ENCODE results near the gene SOX3. TPM values are rescaled to one million over a fixed set of nuclear protein-coding genes. Genes with fewer than 3 reads are reported as not detected.

SOX3 gene
- total and polyA plus RNA-seq, 2 experiments from 2014 or later = 0.42 TPM; not detected in 1

GRCh38 chrX:140503238-140503601 is 1.6 kb downstream of the SOX3 start:
- Histone ChIP-seq H3K27ac (no peak overlapping the region), H3K4me3 (peak overlapping the region; percentile 33), H3K9me3 (ENCODE audit: low read depth) (no peaks in the 10 kb centered on the region), H3K36me3 (no peaks in the 10 kb centered on the region), H3K4me1 (ENCODE audit: low read depth) (no peaks in the 10 kb centered on the region), H3K27me3 (peaks cover 99% of the 10 kb centered on the region)
- DNase-seq (ENCODE audit: low read depth in 1 of 2, low spot score in 1 of 2) = no peak
- no peak for TF ChIP-seq CTCF (IDR thresholded peaks at IDR 0.05; ENCODE audit: low read depth, low read length)

GRCh38 chrX:140502491-140503237 is 2.2 kb downstream of the SOX3 start:
- no peak for TF ChIP-seq CTCF (IDR thresholded peaks at IDR 0.05; ENCODE audit: low read depth, low read length)
- H3K27me3 ChIP-seq = peaks cover 99% of the 10 kb centered on the region

GRCh38 chrX:140501940-140502468 is 2.9 kb downstream of the SOX3 start:
- Histone ChIP-seq H3K4me3 (peak overlapping the region; percentile 2), H3K27ac (no peak overlapping the region), H3K9me3 (ENCODE audit: low read depth) (no peaks in the 10 kb centered on the region), H3K27me3 (peaks cover 99% of the 10 kb centered on the region), H3K4me1 (ENCODE audit: low read depth) (no peaks in the 10 kb centered on the region), H3K36me3 (no peaks in the 10 kb centered on the region)
- DNase-seq (ENCODE audit: low read depth in 1 of 2, low spot score in 1 of 2) = no peak
- no peak for TF ChIP-seq CTCF (IDR thresholded peaks at IDR 0.05; ENCODE audit: low read depth, low read length)

More at GRCh38 chrX:140502491-140503237, 2.2 kb downstream of the SOX3 start:
- Histone ChIP-seq H3K4me1 (ENCODE audit: low read depth) (no peaks in the 10 kb centered on the region), H3K4me3 (peak overlapping the region; percentile 2), H3K9me3 (ENCODE audit: low read depth) (no peaks in the 10 kb centered on the region), H3K27ac (no peak overlapping the region), H3K36me3 (no peaks in the 10 kb centered on the region)
- peak in 1 of 2 donors; percentile 38 for DNase-seq (ENCODE audit: low read depth in 1 of 2, low spot score in 1 of 2)

GRCh38 chrX:140501321-140501720 is 3.5 kb downstream of the SOX3 start:
- no peak overlapping the region for H3K27ac ChIP-seq
- H3K4me3 ChIP-seq = no peak overlapping the region
- peaks cover 99% of the 10 kb centered on the region for H3K27me3 ChIP-seq
- no peaks in the 10 kb centered on the region for H3K4me1 ChIP-seq (ENCODE audit: low read depth)
- H3K36me3 ChIP-seq = no peaks in the 10 kb centered on the region
- no peak for DNase-seq (ENCODE audit: low read depth in 1 of 2, low spot score in 1 of 2)
- no peaks in the 10 kb centered on the region for H3K9me3 ChIP-seq (ENCODE audit: low read depth)
- TF ChIP-seq CTCF (IDR thresholded peaks at IDR 0.05; ENCODE audit: low read depth, low read length) = no peak

- no peak for TF ChIP-seq CTCF (IDR thresholded peaks at IDR 0.05; ENCODE audit: low read depth, low read length)
- no peaks in the 10 kb centered on the region for H3K9me3 ChIP-seq (ENCODE audit: low read depth)
- peaks cover 99% of the 10 kb centered on the region for H3K27me3 ChIP-seq
- no peaks in the 10 kb centered on the region for H3K4me1 ChIP-seq (ENCODE audit: low read depth)
- H3K27ac ChIP-seq = no peak overlapping the region
- no peak for DNase-seq (ENCODE audit: low read depth in 1 of 2, low spot score in 1 of 2)
- H3K36me3 ChIP-seq = no peaks in the 10 kb centered on the region
- no peak overlapping the region for H3K4me3 ChIP-seq
These were observed 4.4 kb downstream of the SOX3 start for GRCh38 chrX:140500441-140500840.
